ENCODE data around the gene COQ2. TPM values are rescaled to one million over a fixed set of nuclear protein-coding genes. Genes with fewer than 3 reads are reported as not detected.
A peak's percentile ranks its signal among the peaks of the same experiment; 100 is the strongest.
"Not testable (repeated sequence)": the region's sequence is repeated elsewhere in the genome, so short reads cannot be mapped to it uniquely, and the experiment has no call there.

COQ2 gene
- polyA plus RNA-seq, 3 donors: 14.6 to 17.7 (median 16.5) TPM

- DNase-seq (ENCODE audit: low read depth in 3 of 3, low spot score in 2 of 3): peak; percentile 27 to 45 (median 33)
Measured at GRCh38 chr4:83285055-83285407, 433 bp upstream of the COQ2 start.

GRCh38 chr4:83283181-83283580 is 1.4 kb downstream of the COQ2 start:
- DNase-seq (ENCODE audit: low read depth in 3 of 3, low spot score in 2 of 3): no peak

- peak; percentile 25 to 44 (median 41) for DNase-seq (ENCODE audit: low read depth in 3 of 3, low spot score in 2 of 3)
Measured at GRCh38 chr4:83282049-83282535, 2.5 kb downstream of the COQ2 start.

GRCh38 chr4:83281307-83281706 is 3.3 kb downstream of the COQ2 start:
- no peak for DNase-seq (ENCODE audit: low read depth in 3 of 3, low spot score in 2 of 3)

- DNase-seq (ENCODE audit: low read depth in 3 of 3, low spot score in 2 of 3): no peak
Measured at GRCh38 chr4:83276299-83277040, 8.1 kb downstream of the COQ2 start.

- not testable (repeated sequence) for DNase-seq (ENCODE audit: low read depth in 3 of 3, low spot score in 2 of 3)
Measured at GRCh38 chr4:83273926-83274325, 10.7 kb downstream of the COQ2 start.

GRCh38 chr4:83272900-83273299 is 11.7 kb downstream of the COQ2 start:
- DNase-seq (ENCODE audit: low read depth in 3 of 3, low spot score in 2 of 3): no peak

- DNase-seq (ENCODE audit: low read depth in 3 of 3, low spot score in 2 of 3): no peak
Measured at GRCh38 chr4:83269256-83269655, 15.3 kb downstream of the COQ2 start.

- DNase-seq (ENCODE audit: low read depth in 3 of 3, low spot score in 2 of 3): no peak
Measured at GRCh38 chr4:83268491-83268890, 16.1 kb downstream of the COQ2 start.

- no peak for DNase-seq (ENCODE audit: low read depth in 3 of 3, low spot score in 2 of 3)
Measured at GRCh38 chr4:83267830-83268475, 16.6 kb downstream of the COQ2 start.

GRCh38 chr4:83267121-83267829 is 17.3 kb downstream of the COQ2 start:
- DNase-seq (ENCODE audit: low read depth in 3 of 3, low spot score in 2 of 3): no peak

- no peak for DNase-seq (ENCODE audit: low read depth in 3 of 3, low spot score in 2 of 3)
Measured at GRCh38 chr4:83266689-83267088, 17.9 kb downstream of the COQ2 start.

GRCh38 chr4:83263106-83263505 is 21.5 kb downstream of the COQ2 start:
- no peak for DNase-seq (ENCODE audit: low read depth in 3 of 3, low spot score in 2 of 3)

- no peak for DNase-seq (ENCODE audit: low read depth in 3 of 3, low spot score in 2 of 3)
Measured at GRCh38 chr4:83262682-83263081, 21.9 kb downstream of the COQ2 start.

- DNase-seq (ENCODE audit: low read depth in 3 of 3, low spot score in 2 of 3): no peak
Measured at GRCh38 chr4:83261307-83261706, 23.3 kb downstream of the COQ2 start.

GRCh38 chr4:83259586-83259985 is 25.0 kb downstream of the COQ2 start:
- DNase-seq (ENCODE audit: low read depth in 3 of 3, low spot score in 2 of 3): no peak

- no peak for DNase-seq (ENCODE audit: low read depth in 3 of 3, low spot score in 2 of 3)
Measured at GRCh38 chr4:83258461-83258860, 26.1 kb downstream of the COQ2 start.

GRCh38 chr4:83257811-83258210 is 26.8 kb downstream of the COQ2 start:
- DNase-seq (ENCODE audit: low read depth in 3 of 3, low spot score in 2 of 3): no peak

- DNase-seq (ENCODE audit: low read depth in 3 of 3, low spot score in 2 of 3): peak in 1 of 3 donors; percentile 53
Measured at GRCh38 chr4:83255584-83255983, 29.0 kb downstream of the COQ2 start.

- peak in 1 of 3 donors; percentile 26 for DNase-seq (ENCODE audit: low read depth in 3 of 3, low spot score in 2 of 3)
Measured at GRCh38 chr4:83252782-83253405, 31.7 kb downstream of the COQ2 start.

GRCh38 chr4:83251447-83251830 is 33.2 kb downstream of the COQ2 start:
- DNase-seq (ENCODE audit: low read depth in 3 of 3, low spot score in 2 of 3): no peak

Data from right renal cortex interstitium (tissue), 3 donors.